ENCODE data around the gene DPPA5.
"Not testable (repeated sequence)": the region's sequence is repeated elsewhere in the genome, so short reads cannot be mapped to it uniquely, and the experiment has no call there.

- TF ChIP-seq ZNF639 (CRISPR knock-in tag; conservative IDR thresholded peaks at IDR 0.05); POGZ (CRISPR knock-in tag; IDR thresholded peaks at IDR 0.05); ZNF850 (CRISPR knock-in tag; conservative IDR thresholded peaks at IDR 0.05); ZBTB7A (CRISPR knock-in tag; IDR thresholded peaks at IDR 0.05); ZNF747 (CRISPR knock-in tag; IDR thresholded peaks at IDR 0.05; ENCODE audit: borderline replicate concordance); NONO (IDR thresholded peaks at IDR 0.05); NONO (CRISPR knock-in tag; conservative IDR thresholded peaks at IDR 0.05); KDM1A (CRISPR knock-in tag; IDR thresholded peaks at IDR 0.05); POLR2AphosphoS2 (IDR thresholded peaks at IDR 0.05; ENCODE audit: low read depth, low read length); GABPB1 (CRISPR knock-in tag; IDR thresholded peaks at IDR 0.05); GABPA (IDR thresholded peaks at IDR 0.05; ENCODE audit: low read depth, low read length); GABPA (CRISPR knock-in tag; IDR thresholded peaks at IDR 0.05; ENCODE audit: low read depth): not testable (repeated sequence)
- TF ChIP-seq, protein P1, sequence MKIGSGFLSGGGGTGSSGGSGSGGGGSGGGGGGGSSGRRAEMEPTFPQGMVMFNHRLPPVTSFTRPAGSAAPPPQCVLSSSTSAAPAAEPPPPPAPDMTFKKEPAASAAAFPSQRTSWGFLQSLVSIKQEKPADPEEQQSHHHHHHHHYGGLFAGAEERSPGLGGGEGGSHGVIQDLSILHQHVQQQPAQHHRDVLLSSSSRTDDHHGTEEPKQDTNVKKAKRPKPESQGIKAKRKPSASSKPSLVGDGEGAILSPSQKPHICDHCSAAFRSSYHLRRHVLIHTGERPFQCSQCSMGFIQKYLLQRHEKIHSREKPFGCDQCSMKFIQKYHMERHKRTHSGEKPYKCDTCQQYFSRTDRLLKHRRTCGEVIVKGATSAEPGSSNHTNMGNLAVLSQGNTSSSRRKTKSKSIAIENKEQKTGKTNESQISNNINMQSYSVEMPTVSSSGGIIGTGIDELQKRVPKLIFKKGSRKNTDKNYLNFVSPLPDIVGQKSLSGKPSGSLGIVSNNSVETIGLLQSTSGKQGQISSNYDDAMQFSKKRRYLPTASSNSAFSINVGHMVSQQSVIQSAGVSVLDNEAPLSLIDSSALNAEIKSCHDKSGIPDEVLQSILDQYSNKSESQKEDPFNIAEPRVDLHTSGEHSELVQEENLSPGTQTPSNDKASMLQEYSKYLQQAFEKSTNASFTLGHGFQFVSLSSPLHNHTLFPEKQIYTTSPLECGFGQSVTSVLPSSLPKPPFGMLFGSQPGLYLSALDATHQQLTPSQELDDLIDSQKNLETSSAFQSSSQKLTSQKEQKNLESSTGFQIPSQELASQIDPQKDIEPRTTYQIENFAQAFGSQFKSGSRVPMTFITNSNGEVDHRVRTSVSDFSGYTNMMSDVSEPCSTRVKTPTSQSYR (CRISPR knock-in tag; IDR thresholded peaks at IDR 0.05; ENCODE audit: borderline replicate concordance), result not testable (repeated sequence)
Measured at GRCh38 chr6:73381531-73381930, 27.5 kb upstream of the DPPA5 start.

Measured in HepG2 (cell line).